ENCODE data around the gene ADAM12.

DNA sequence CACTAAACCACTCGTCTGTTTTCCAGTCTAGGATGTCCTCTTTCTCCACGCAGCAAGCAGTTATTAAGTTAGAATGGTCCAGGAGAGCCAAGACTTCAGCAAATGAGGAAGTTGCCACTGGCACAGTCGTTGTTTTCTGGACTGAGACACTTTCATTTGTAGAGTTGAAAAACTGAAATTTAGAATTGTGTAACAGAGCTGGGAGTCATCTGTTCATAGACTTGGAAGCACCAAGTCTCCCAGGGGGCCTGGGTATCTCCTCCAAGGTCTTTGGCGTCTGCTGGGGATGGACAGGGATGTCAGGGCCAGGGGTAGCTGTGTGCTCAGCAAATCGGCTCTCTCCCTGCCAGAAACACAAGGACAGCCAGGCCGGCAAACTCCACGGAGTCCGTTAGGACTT, 283.5 kb downstream of the ADAM12 start:
- TF ChIP-seq, protein P1, sequence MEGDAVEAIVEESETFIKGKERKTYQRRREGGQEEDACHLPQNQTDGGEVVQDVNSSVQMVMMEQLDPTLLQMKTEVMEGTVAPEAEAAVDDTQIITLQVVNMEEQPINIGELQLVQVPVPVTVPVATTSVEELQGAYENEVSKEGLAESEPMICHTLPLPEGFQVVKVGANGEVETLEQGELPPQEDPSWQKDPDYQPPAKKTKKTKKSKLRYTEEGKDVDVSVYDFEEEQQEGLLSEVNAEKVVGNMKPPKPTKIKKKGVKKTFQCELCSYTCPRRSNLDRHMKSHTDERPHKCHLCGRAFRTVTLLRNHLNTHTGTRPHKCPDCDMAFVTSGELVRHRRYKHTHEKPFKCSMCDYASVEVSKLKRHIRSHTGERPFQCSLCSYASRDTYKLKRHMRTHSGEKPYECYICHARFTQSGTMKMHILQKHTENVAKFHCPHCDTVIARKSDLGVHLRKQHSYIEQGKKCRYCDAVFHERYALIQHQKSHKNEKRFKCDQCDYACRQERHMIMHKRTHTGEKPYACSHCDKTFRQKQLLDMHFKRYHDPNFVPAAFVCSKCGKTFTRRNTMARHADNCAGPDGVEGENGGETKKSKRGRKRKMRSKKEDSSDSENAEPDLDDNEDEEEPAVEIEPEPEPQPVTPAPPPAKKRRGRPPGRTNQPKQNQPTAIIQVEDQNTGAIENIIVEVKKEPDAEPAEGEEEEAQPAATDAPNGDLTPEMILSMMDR (IDR thresholded peaks at IDR 0.05; ENCODE audit: low read length): no peak
- TF ChIP-seq EZH2phosphoT487 (IDR thresholded peaks at IDR 0.05; ENCODE audit: low read length): no peak
